CD1c-positive myeloid dendritic cell (primary cell): ENCODE results near the gene ANK3.

Experiments used
- DNase-seq: peaks from one replicate; pipeline ENCODE4 v3.0.0-alpha.2; 2016; ENCODE audit errors: extremely low spot score

ANK3 gene

DNA sequence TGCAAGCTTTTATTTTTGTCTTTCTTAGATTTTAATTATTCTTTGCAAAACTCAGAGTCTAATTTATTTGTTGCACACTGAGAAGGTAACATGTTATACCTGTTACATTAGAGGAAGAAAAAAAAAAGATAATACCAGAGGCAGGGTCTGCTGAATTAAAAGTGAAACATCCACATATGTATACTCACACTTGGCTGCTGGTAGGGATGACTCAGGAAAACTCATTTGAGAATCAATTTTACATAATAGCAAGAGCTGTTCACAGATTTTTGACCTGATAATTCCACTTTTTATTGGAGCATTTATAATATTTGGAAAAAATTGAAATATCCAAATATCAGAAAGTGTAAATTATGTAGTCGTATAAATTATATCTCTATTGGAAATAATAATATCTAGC, 405.3 kb downstream of the ANK3 start:
- no peak for DNase-seq

DNA sequence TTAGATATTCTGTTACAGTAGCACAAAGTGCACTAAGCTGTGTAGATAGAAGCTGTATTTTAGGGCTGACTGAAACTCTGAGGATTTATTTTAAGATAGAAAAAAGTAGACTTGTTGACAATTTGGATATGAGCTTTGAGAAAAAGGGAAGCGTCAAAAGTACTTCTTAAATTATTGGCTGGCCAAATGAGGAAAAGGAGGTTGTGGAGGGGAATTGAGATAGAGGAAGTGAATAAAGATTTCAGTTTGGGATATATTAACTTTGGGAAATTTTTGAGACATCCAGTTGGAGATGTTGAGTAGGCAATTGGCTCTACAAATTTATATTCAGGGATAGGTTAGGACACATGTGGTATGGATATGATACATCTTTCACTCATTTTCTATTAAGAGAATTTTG, 409.3 kb downstream of the ANK3 start:
- DNase-seq = no peak

- DNase-seq = no peak
These were observed 412.2 kb downstream of the ANK3 start for GRCh38 chr10:59977486-59977885.

DNA sequence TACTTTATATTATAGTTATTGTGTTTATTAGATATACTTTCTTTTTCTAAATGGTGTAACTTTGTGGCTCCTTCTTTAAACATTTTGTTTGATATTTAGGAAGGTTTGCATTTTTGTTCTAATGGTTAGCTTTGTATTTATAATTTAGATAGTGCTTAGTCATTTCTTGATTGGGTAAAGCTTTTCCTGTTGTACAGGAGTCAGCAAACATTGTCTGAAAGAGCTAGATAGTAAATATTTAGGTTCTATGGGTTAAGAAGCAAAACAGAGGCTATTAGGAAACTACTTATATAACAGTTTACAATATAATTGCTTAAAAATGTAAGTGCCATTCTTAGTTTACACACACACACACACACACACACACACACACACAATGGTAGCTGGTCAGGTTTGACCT, 412.8 kb downstream of the ANK3 start:
- no peak for DNase-seq
